Measurements from ENCODE around the gene CLDN6. TPM values are rescaled to one million over a fixed set of nuclear protein-coding genes. Genes with fewer than 3 reads are reported as not detected.
A peak's percentile ranks its signal among the peaks of the same experiment; 100 is the strongest.

CLDN6 gene
- total and polyA plus RNA-seq, 2 of the 13 experiments (the other 11 are each of a cell fraction or from before 2014, with no cell fraction given), result 5.9 to 7.6 TPM

- Histone ChIP-seq H3K9me3 (ENCODE audit: low read length) (no peaks in the 10 kb centered on the region), H3K36me3 (replicated peaks in 1 of 2; ENCODE audit: control insufficient read depth in 1 of 2, insufficient read depth in 2 of 2, low read length in 2 of 2) (peaks cover 9 to 16% of the 10 kb centered on the region in 2 experiments; a peak in 2 of 5 replicates), H2AFZ (ENCODE audit: low read length) (no peak overlapping the region), H3K4me1 (ENCODE audit: insufficient read depth, low read length) (peaks cover 30% of the 10 kb centered on the region), H3K4me3 (replicated peaks in 1 of 3; ENCODE audit: insufficient read depth in 1 of 3, low read depth in 2 of 3, low read length in 3 of 3) (peak overlapping the region; percentile 57 to 90 (median 71)), H4K20me1 (ENCODE audit: insufficient read depth, low read length) (no peaks in the 10 kb centered on the region), H3K9ac (ENCODE audit: insufficient read depth, low read depth, low read length) (peak overlapping the region; percentile 96), H3K27ac (ENCODE audit: extremely low read length, insufficient read depth, low read length) (peak overlapping the region; percentile 82), H3K27me3 (ENCODE audit: control insufficient read depth in 1 of 2, insufficient read depth in 2 of 2, low read length in 2 of 2) (peaks cover 0 to under 1% of the 10 kb centered on the region in 2 experiments; a peak in 2 of 5 replicates), H3K4me2 (ENCODE audit: low read depth, low read length) (peak overlapping the region; percentile 94), H3K79me2 (ENCODE audit: insufficient read depth, low read length) (peaks cover 17% of the 10 kb centered on the region)
- 18% methylated on average over 5 of the region's 7 CpGs for WGBS (ENCODE audit: low lambda C conversion rate)
- CTCF ChIA-PET (ENCODE audit: low intra/inter-chr PET ratio, low total read pairs), result no interaction called here
- BruUV-seq (replicated peaks), result no TSS peak
- intact Hi-C loops (cut with micrococcal nuclease; ENCODE audit: unreplicated experiment), result no loop called here
- in situ Hi-C loops (cut with HindIII; ENCODE audit: extremely low pct_ligation_motif_present, low pct_unique_long_range_greater_than_20kb), result no loop called here
- POLR2A ChIA-PET, result interaction anchor here (1.0 to 4.9 kb wide), 6 partner anchors 9 to 46 kb away, joined by 6 to 38 read pairs (median 13); partner anchors contain the start of genes HCFC1R1, THOC6 and TNFRSF12A
- TF ChIP-seq, protein P1, sequence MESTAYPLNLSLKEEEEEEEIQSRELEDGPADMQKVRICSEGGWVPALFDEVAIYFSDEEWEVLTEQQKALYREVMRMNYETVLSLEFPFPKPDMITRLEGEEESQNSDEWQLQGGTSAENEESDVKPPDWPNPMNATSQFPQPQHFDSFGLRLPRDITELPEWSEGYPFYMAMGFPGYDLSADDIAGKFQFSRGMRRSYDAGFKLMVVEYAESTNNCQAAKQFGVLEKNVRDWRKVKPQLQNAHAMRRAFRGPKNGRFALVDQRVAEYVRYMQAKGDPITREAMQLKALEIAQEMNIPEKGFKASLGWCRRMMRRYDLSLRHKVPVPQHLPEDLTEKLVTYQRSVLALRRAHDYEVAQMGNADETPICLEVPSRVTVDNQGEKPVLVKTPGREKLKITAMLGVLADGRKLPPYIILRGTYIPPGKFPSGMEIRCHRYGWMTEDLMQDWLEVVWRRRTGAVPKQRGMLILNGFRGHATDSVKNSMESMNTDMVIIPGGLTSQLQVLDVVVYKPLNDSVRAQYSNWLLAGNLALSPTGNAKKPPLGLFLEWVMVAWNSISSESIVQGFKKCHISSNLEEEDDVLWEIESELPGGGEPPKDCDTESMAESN (CRISPR knock-in tag; conservative IDR thresholded peaks at IDR 0.05), result 0 out of 2 replicates have a peak, but pooled peaks have one; percentile 48
- TF ChIP-seq ZNF687 (CRISPR knock-in tag; IDR thresholded peaks at IDR 0.05), result peak; percentile 62
- TF ChIP-seq ELF3 (CRISPR knock-in tag; IDR thresholded peaks at IDR 0.05), result no peak
- no peak for TF ChIP-seq CCDC6 (CRISPR knock-in tag; IDR thresholded peaks at IDR 0.05)
- TF ChIP-seq ZNF879 (CRISPR knock-in tag; IDR thresholded peaks at IDR 0.05), result 0 out of 2 replicates have a peak, but pooled peaks have one; percentile 43
- TF ChIP-seq MYC (CRISPR knock-in tag; IDR thresholded peaks at IDR 0.05; ENCODE audit: borderline replicate concordance), result 0 out of 2 replicates have a peak, but pooled peaks have one; percentile 7
- TF ChIP-seq EED (CRISPR knock-in tag; IDR thresholded peaks at IDR 0.05), result 0 out of 2 replicates have a peak, but pooled peaks have one; percentile 35
- 0 out of 2 replicates have a peak, but pooled peaks have one; percentile 37 for TF ChIP-seq ZNF607 (CRISPR knock-in tag; IDR thresholded peaks at IDR 0.05; ENCODE audit: borderline replicate concordance)
- 0 out of 2 replicates have a peak, but pooled peaks have one; percentile 13 for TF ChIP-seq ZNF878 (CRISPR knock-in tag; IDR thresholded peaks at IDR 0.05)
- no peak for TF ChIP-seq SAFB2 (CRISPR knock-in tag; IDR thresholded peaks at IDR 0.05; ENCODE audit: borderline replicate concordance, low read depth)
- TF ChIP-seq NONO (IDR thresholded peaks at IDR 0.05), result no peak
- TF ChIP-seq NONO (CRISPR knock-in tag; conservative IDR thresholded peaks at IDR 0.05), result no peak
- TF ChIP-seq ZFX (CRISPR knock-in tag; IDR thresholded peaks at IDR 0.05; ENCODE audit: low read depth), result peak; percentile 3; the same call in 1 of the 2 replicates
- TF ChIP-seq ESRRA (CRISPR knock-in tag; IDR thresholded peaks at IDR 0.05; ENCODE audit: low read depth), result no peak
- peak; percentile 22; the same call in 1 of the 2 replicates for TF ChIP-seq ZNF274 (CRISPR knock-in tag; IDR thresholded peaks at IDR 0.05)
- TF ChIP-seq PHF8 (CRISPR knock-in tag; IDR thresholded peaks at IDR 0.05), result 0 out of 2 replicates have a peak, but pooled peaks have one; percentile 2
- peak; percentile 69; the same call in 1 of the 2 replicates for TF ChIP-seq ZNF430 (CRISPR knock-in tag; IDR thresholded peaks at IDR 0.05)
- peak; percentile 36; the same call in 1 of the 2 replicates for TF ChIP-seq RBFOX2 (IDR thresholded peaks at IDR 0.05; ENCODE audit: low read depth, low read length)
- FAIRE-seq, result no peak
- no peak for DNase-seq (ENCODE audit: low spot score)
- ATAC-seq, result no peak
These were observed 48.4 kb upstream of the CLDN6 start for GRCh38 chr16:3066440-3066748.
